ENCODE results near the gene BCO1.
"Not testable (repeated sequence)": the region's sequence is repeated elsewhere in the genome, so short reads cannot be mapped to it uniquely, and the experiment has no call there.

BCO1 gene

GRCh38 chr16:81238296-81239011 is at the start of gene BCO1:
BCO1 (plus strand) TSS chr16:81238689; CDS start chr16:81238909, 220 bp downstream.
- no peak for DNase-seq (ENCODE audit: low read depth, low spot score)

DNA sequence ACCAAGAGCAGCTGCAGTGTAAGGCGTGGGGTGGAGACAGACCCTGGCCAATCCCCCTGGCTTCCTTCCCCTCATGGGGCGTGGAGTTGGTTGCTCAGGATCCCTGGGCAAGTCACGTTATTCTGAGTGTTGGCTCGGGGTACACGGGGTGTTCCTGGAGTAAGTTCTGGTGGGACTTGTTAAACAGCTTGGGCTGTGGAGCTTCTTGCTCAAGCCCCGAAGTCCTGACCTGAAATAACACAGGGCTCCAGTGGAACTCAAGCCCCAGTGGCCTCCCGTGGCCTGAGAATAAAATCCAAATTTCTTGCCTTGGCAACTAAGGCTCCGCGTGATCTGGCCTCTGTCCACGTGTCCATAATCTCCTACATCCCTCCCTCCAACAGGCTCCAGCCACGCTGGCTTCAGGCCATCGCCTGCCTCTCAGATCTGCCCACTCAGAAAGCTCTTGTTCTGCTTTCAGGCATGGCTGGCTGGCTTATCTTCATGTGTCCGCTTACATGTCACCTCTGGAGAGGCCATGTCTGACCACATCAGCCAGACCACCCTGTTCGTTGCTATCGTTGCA is 49.3 kb upstream of the BCO1 start:
- no peak for DNase-seq (ENCODE audit: low read depth, low spot score)

- DNase-seq (ENCODE audit: low read depth, low spot score): no peak
Measured at GRCh38 chr16:81190667-81191066, 47.8 kb upstream of the BCO1 start.

GRCh38 chr16:81195885-81196534 is 42.5 kb upstream of the BCO1 start:
- no peak for DNase-seq (ENCODE audit: low read depth, low spot score)

DNA sequence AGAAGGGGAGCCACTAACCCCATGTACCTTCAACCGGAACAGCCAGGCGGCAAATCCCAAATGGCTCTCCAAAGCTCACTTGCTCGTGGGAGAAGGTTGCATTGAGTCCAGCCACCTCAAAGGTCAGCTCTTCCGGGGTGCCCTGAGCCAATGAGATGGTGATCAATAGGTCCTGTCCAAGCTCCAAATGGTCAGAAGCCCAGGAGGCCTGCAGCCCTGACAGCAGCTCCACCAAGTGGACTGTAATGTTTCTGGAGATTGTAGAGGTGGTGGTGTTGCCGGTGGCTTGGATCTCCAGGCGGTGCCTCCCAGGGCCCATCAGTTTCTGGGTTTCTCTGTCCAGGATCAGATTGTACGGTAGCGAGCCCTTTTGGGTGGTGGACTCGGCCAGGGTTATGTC is 39.9 kb upstream of the BCO1 start:
- no peak for DNase-seq (ENCODE audit: low read depth, low spot score)

DNA sequence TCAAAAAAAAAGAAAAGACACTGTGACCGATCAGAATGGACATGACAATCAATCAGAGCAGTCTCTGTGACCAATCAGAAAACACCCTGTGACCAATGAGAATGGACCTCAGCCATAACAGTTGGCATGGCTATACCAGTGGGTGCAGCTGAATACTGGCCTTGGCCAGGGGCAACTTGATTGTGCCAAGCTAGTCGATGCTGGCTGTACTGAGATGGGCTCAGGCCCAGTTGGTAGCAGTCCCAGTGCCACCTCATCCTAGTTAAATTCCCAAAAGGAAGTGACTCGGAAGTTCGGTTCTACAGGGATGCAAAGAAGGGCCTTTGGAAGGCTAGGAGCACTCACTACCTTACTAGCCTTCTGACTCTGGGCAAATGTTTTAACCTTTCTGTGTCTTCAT is 37.2 kb upstream of the BCO1 start:
- DNase-seq (ENCODE audit: low read depth, low spot score): no peak

GRCh38 chr16:81204798-81205680 is 33.5 kb upstream of the BCO1 start:
- peak; percentile 14 for DNase-seq (ENCODE audit: low read depth, low spot score)

DNA sequence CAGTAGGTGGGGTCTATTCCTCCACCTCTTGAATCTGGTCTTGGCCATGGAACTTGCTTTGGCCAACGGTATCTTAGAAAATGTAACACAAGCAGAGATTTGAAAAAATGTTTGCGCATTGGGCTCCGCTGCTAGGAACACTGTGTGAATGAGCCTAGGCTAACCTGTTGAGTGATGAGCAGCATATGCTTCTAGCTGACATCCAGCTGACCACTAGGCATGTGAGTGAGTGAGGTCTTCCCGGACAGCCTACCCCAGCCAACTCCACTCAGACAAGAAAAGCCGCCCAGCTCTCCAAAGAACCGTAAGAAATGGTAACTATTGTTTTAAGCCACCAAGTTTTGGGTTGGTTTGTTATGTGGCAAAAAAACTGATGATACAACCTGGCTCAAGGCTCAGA is 31.4 kb upstream of the BCO1 start:
- DNase-seq (ENCODE audit: low read depth, low spot score): no peak

GRCh38 chr16:81210807-81211206 is 27.7 kb upstream of the BCO1 start:
- no peak for DNase-seq (ENCODE audit: low read depth, low spot score)

DNA sequence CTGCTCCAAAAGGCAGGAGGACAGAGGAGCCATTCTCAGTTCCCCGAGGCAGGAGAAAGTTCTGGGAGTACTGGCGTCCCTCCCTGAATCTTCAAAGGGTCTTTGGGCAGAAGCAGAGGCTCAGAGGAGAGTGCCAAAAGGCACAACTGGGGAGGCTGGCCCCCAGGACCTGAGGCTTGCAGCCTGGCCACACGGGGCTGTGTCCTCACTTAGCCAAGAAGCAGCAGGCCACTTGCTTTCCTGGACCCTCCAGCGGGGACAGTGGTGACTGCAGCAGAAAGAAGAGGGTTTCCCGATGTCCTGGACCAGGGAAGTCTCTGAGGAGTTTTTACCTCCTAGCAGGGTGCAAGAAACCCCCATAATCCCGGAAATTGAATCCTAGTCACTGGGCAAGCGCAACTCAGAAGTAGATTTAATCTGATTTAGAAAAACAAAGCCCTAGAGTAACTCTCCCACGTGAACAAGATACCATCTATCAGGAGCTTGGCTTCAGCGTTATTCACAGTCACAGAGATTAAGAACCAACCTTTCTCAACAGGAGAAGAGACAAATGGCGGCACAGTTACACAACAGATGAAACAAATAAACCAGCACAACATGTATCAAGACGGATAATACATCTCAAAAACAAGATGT is 25.5 kb upstream of the BCO1 start:
- no peak for DNase-seq (ENCODE audit: low read depth, low spot score)

DNA sequence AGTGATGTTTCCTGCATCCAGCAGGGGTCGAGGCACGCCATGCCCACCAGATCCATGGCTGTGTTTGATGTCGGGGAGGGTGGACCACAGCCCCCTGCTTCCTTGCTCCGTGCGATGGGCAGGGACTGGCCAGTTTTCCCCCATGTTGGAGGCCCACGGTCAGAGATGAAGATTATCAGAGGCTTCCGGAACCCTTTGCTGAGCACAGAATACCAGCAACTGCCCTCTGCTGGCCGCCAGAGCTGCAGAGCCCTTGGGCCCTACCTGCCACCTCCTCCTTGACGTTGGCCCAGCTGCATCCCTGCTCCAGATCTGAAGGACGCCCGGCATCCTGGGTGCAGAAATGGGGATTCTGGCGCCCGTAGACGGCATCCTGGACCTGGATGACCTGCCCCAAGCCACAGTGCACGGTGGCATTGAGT is 23.7 kb upstream of the BCO1 start:
- DNase-seq (ENCODE audit: low read depth, low spot score): no peak

- DNase-seq (ENCODE audit: low read depth, low spot score): no peak
Measured at GRCh38 chr16:81216114-81216513, 22.4 kb upstream of the BCO1 start.

GRCh38 chr16:81216706-81217105 is 21.8 kb upstream of the BCO1 start:
- no peak for DNase-seq (ENCODE audit: low read depth, low spot score)

GRCh38 chr16:81219151-81219550 is 19.3 kb upstream of the BCO1 start:
- no peak for DNase-seq (ENCODE audit: low read depth, low spot score)

GRCh38 chr16:81220349-81220748 is 18.1 kb upstream of the BCO1 start:
- no peak for DNase-seq (ENCODE audit: low read depth, low spot score)

GRCh38 chr16:81221731-81222130 is 16.8 kb upstream of the BCO1 start:
- no peak for DNase-seq (ENCODE audit: low read depth, low spot score)

- no peak for DNase-seq (ENCODE audit: low read depth, low spot score)
Measured at GRCh38 chr16:81224824-81225223, 13.7 kb upstream of the BCO1 start.

GRCh38 chr16:81225697-81226096 is 12.8 kb upstream of the BCO1 start:
- not testable (repeated sequence) for DNase-seq (ENCODE audit: low read depth, low spot score)

DNA sequence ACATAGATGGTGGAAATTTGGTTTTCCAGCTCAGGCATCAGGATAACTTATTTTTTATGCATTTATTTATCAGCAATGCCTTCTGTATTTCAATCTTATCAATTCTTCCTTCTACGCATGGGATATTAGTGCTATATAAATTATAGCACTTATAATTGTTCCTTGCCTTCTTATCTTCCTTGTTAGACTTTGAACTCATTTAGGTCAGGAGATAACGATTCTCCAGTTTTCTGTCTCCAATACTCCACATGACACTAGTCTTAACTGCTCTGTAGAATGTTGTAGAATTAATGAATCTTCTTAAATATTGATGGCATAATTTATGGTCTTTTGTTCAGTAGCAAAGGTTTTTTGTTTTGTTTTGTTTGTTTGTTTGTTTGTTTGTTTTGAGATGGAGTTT is 10.7 kb upstream of the BCO1 start:
- DNase-seq (ENCODE audit: low read depth, low spot score): no peak

DNA sequence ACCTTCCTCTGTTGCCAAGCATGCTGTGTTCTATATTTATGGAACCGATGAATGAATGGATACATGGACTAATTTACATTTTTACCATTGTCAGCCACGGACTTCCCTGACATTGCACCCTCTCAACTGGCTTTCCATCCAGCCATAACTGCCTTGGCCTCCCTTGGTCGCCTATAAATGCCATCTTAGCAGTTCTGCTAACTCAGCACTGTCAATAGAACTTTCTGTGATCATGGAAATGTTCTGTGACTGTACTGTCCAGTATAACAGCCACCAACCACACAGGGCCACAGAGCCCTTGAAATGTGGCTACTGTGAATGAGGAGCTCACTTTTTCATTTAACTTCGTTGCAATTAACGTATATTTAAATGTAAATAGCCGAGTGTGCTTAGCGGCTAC is 8.7 kb upstream of the BCO1 start:
- DNase-seq (ENCODE audit: low read depth, low spot score): no peak

DNA sequence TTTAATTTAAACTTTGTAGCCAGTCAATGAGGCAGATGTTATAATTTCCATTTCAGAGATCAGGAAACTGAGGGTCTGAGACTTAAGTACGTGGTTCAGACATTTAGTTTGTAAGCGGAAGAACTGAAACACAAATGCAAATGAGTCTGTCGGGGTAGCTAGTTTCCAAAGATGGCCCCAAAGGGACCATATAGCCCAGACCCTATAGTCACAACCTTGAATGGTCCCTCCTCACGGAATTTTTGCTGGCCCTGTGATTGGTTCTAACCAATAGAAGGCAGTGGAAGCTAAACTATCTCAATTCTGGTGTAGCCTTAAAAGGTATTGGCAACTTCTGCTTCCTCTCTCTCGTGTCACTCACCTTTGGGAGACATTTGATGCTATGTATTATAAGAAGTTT is 7.5 kb upstream of the BCO1 start:
- DNase-seq (ENCODE audit: low read depth, low spot score): no peak

Data from activated CD4-positive, CD25-positive, alpha-beta regulatory T cell treated with anti-CD3 and anti-CD28 coated beads, Interleukin-2, amount 50 U/mL, for 16 hours (primary cell).